AG04449 (cell line): Measurements from ENCODE around the gene TAS2R9.

Experiments used
- CTCF ChIA-PET: fragments of 350-600 bp; formaldehyde crosslinking; extraction: SDS; loops from one replicate; lab custom pipeline; 2021; ENCODE audit warnings: antibody characterized with exemption; lab: Yijun Ruan, JAX
- POLR2A ChIA-PET: fragments of 400-600, 350-600 bp; formaldehyde crosslinking; extraction: SDS; loops from one replicate; lab custom pipeline; 2020; ENCODE audit warnings: antibody characterized with exemption, inconsistent platforms; lab: Yijun Ruan, JAX
- DNase-seq: peaks from one replicate; pipeline ENCODE4 v3.0.0-alpha.2; 2010; ENCODE audit warnings: low read depth, low spot score
- H3K4me3 ChIP-seq: 2 replicates; pipeline ENCODE4 v1.5.1; 2011; ENCODE audit warnings: low read depth, mild to moderate bottlenecking, control low read depth, low read length
- TF ChIP-seq, protein P1 (sequence below): IDR thresholded peaks from one replicate; pipeline ENCODE4 v1.5.1; 2011; ENCODE audit warnings: mild to moderate bottlenecking, moderate library complexity, low read length, control low read depth, inconsistent platforms; ENCODE audit not compliant: insufficient read depth; ENCODE audit errors: missing control alignments

TAS2R9 gene

DNA sequence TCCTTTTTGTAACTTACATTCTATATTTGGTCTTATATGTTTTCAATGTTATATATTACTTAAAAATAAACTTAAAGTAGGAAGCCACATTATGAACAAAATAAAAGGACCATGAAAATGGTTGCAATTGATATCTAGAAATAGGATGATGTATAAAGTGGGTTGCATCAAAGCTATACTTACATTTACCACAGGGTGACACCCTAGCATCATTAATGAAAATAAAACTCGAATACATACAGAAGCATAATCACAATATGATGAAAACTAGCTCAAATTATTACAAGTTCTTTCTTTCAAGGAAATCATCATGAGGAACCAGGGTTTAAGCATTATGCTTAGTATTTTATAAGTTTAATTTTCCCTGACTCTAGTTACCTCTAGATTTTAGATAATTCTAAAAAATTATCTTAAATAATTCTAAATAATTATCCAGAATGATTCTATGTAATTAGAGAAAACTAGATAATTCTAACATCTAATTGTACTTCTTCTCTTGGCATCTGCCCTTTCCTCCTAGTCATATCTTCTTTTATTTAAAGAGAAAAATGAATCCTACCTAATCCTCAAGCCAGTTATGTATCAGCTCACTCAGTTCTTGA, 38.7 kb downstream of the TAS2R9 start:
- H3K4me3 ChIP-seq: no peak overlapping the region
- CTCF ChIA-PET: interaction anchor here (0.5 to 10.5 kb wide), 21 partner anchors 9 to 1263 kb away, joined by 3 to 167 read pairs (median 4); no protein-coding TSS in a partner anchor
- DNase-seq: no peak
- TF ChIP-seq, protein P1, sequence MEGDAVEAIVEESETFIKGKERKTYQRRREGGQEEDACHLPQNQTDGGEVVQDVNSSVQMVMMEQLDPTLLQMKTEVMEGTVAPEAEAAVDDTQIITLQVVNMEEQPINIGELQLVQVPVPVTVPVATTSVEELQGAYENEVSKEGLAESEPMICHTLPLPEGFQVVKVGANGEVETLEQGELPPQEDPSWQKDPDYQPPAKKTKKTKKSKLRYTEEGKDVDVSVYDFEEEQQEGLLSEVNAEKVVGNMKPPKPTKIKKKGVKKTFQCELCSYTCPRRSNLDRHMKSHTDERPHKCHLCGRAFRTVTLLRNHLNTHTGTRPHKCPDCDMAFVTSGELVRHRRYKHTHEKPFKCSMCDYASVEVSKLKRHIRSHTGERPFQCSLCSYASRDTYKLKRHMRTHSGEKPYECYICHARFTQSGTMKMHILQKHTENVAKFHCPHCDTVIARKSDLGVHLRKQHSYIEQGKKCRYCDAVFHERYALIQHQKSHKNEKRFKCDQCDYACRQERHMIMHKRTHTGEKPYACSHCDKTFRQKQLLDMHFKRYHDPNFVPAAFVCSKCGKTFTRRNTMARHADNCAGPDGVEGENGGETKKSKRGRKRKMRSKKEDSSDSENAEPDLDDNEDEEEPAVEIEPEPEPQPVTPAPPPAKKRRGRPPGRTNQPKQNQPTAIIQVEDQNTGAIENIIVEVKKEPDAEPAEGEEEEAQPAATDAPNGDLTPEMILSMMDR: peak; percentile 44
- POLR2A ChIA-PET: no interaction called here

DNA sequence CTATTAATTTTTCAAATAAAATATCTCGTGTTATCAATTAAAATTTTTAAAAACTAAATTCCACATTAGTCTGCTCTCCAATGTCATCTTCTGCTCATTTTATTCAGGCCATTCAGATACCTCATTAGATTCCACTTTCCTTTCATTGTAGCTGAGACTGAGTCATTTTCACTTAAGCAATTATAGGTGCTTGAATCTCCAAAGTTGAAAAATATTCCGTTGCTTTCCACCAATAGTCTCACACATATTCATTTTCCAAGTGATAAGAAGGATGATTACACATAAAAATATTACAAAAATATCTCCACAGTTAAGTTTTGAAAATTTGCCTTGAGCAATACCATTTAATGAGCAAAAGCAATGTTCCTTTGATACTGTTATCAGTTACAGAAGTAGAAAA, 50.3 kb downstream of the TAS2R9 start:
- ChIA-PET POLR2A (no interaction called here), CTCF (interaction anchor here (0.8 to 2.4 kb wide), 5 partner anchors 9 to 440 kb away, joined by 3 to 10 read pairs (median 4); no protein-coding TSS in a partner anchor)
- no peak for DNase-seq

More for the DNA sequence above, 50.3 kb downstream of the TAS2R9 start:
- H3K4me3 ChIP-seq: no peak overlapping the region
- TF ChIP-seq, protein P1: no peak
